HG03460 (cell line): Measurements from ENCODE around the gene OR2B2.

Experiments
- ATAC-seq: cut with Tn5 transposase; IDR thresholded peaks from one replicate; pipeline ENCODE4 v1.9.1; 2021; ENCODE audit not compliant: unreplicated experiment

OR2B2 gene

GRCh38 chr6:27893836-27894807 lies 18.1 kb downstream of the OR2B2 start:
- ATAC-seq = no peak

DNA sequence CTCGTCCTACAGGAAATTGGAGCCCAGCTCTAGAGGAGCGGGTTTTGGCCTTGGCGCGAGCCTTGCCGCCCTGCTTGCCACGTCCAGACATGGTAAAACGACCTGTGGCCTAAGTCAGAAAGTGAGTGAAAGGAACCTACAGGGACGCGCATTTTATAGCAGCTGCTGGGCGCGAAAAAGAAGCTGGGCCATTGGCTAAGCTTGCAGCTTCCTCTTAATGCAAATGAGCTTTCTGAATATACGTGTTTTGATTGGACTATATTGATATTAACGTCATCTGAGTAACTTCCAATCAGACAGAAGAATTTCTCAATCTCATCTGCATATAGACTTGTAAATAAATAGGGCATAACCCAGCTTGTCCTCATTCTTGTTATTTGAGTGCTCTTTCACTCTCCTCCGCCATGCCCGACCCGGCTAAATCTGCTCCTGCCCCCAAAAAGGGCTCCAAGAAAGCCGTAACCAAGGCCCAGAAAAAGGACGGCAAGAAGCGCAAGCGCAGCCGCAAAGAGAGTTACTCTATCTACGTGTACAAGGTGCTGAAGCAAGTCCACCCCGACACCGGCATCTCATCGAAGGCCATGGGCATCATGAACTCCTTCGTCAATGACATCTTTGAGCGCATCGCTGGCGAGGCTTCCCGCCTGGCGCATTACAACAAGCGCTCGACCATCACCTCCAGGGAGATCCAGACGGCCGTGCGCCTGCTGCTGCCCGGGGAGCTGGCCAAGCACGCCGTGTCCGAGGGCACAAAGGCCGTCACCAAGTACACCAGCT lies 18.9 kb downstream of the OR2B2 start:
- peak; percentile 45 for ATAC-seq

DNA sequence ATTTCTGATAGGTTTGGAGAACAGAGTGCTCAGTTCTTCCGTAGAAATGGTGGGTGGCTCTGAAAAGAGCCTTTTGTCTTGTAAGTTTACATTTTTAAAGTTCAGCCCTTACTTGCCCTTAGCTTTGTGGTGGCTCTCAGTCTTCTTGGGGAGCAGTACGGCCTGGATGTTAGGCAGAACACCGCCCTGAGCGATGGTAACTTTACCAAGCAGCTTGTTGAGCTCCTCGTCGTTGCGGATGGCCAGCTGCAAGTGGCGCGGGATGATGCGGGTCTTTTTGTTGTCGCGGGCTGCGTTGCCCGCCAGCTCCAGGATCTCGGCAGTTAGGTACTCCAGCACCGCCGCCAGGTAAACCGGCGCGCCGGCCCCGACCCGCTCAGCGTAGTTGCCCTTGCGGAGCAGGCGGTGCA lies 19.5 kb downstream of the OR2B2 start:
- ATAC-seq = no peak

- ATAC-seq = no peak
Observed at GRCh38 chr6:27891320-27891875, 20.8 kb downstream of the OR2B2 start.

DNA sequence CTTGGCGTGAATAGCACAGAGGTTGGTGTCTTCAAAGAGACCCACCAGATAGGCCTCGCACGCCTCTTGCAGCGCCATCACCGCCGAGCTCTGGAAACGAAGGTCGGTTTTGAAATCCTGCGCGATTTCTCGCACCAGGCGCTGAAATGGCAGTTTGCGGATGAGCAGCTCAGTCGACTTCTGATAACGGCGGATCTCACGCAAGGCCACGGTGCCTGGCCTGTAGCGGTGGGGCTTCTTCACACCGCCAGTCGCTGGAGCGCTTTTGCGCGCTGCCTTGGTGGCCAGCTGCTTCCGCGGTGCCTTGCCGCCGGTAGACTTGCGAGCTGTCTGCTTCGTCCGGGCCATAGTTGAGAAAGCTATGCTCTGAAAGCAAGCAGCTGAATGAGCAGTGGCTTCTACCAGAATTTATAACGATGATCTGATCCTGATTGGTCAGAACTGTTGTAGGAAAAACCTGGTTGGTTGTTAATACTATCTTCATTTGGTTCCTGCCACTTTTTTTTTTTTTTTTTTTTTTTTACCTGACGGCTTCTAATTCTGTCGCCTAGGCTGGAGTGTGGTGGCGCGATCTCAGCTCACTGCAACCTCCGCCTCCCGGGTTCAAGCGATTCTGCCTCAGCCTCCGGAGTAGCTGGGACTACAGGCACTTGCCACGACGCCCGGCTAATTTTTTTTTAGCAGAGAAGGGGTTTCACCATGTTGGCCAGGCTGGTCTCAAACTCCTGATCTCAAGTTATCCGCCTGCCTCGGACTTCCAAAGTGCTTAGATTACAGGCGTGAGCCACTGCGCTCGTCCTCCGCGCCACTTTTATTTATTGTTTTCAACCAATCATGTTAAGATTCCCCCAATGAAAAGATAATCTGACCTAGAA lies 21.5 kb downstream of the OR2B2 start:
- ATAC-seq = peak; percentile 47

DNA sequence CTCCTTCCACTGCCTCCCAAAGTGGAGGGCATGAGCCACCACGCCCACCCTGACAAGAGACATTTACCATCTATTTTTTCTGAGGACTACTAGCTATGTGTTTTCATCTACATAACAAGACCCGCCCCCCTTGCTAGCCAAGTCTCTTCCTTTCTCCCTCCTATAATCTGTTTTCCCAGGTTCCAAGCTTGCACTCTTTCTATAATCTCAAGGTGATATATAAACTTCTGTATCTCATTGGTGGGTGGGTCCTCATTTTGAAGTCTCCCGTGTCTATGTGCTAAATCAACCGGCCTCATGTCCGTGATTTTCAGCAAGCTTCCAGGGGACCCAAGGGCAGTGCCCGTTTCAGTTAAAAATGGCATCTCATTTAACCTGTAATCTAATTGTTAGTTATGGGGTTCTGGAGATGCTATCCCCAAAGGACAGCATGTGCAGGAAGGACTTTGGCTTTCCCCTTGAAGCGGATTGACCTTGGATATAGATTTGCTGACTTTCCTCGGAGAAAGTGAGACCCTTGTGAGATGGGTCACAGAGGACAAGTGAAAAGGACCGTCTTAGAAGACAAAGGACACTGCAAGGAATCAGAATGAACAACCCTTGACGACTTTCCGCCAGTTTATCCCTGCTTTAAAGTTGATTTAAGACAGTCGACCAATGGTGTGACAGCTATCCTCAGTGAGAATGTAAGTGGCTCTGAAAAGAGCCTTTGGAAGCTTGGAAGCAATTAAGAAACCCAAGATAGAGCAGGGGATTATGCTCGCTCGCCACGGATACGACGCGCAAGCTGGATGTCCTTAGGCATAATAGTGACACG lies 22.4 kb downstream of the OR2B2 start:
- no peak for ATAC-seq

- no peak for ATAC-seq
Observed at GRCh38 chr6:27889275-27889627, 22.9 kb downstream of the OR2B2 start.

DNA sequence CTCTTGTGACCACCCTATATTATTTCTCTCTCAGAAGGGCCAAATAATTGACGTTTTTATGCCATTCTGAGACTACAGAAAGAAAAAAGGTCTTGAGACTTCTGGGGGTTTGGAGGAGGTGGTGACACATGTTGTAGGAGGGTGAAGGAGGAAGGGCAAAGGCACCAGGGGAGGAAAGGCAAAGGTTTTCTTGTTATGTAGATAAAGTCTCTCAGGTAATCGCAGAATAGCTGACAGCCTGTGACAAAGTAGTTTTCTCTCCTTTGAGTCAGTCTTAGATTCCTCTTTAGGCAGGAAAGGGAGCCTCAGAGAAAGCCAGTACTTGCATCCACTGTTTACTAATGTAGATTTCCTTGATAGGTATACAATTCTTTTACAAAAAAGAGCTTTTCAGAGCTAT lies 23.6 kb downstream of the OR2B2 start:
- no peak for ATAC-seq

GRCh38 chr6:27886073-27886472 lies 26.1 kb downstream of the OR2B2 start:
- ATAC-seq = no peak

DNA sequence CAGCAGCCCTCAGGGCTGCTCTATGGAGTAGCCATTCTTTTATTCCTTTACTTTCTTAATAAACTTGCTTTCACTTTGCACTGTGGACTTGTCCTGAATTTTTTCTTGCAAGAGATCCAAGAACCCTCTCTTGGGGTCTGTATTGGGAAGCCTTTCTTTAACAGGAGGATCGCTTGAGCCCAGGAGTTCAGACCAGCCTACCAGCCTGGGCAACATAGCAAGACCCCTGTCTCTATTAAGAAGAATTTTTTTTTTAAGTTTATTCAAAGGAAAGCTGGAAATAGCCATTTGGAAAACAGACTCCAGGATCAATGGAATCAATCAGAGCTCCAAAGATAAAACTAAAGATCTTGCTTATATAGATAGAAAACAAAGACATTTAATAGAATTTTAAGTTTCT lies 29.1 kb downstream of the OR2B2 start:
- ATAC-seq = no peak

- ATAC-seq = no peak
Observed at GRCh38 chr6:27882624-27883023, 29.6 kb downstream of the OR2B2 start.

GRCh38 chr6:27879837-27880236 lies 32.4 kb downstream of the OR2B2 start:
- ATAC-seq = no peak

- no peak for ATAC-seq
Observed at GRCh38 chr6:27874016-27874415, 38.2 kb downstream of the OR2B2 start.

DNA sequence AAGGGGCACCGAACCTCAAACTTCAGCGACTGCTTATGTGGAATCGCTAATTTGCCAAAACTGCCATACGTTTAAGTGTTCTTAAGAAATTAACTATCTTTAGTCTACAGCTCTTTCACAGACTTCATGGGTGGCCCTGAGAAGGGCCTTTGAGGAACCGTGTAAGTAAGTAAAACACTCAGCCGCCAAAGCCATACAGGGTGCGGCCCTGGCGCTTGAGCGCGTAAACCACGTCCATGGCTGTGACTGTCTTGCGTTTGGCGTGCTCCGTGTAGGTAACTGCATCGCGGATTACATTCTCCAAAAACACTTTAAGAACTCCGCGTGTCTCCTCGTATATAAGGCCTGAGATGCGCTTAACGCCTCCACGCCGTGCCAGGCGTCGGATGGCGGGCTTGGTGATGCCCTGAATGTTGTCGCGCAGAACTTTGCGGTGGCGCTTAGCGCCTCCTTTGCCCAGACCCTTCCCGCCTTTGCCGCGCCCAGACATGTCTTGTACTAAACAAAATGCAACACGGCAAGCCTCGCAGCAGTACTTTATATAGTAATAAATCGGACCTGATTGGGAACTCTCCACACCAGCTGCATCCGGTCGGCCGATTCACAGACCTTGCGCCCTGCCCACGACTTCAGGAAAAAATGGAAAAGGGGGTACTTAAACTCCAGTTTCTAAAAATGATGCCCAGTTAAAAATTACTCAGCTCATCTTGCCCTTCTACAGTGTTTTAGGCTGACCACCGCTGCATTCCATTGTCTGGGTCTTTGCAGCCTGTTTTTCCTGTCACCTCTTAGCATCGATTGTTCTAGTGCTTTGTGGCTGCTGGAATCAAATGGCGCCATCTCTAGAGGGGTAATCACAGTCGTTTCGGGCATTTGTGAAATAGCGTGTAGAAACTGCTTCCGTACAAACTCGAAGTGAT lies 38.9 kb downstream of the OR2B2 start:
- peak; percentile 35 for ATAC-seq

DNA sequence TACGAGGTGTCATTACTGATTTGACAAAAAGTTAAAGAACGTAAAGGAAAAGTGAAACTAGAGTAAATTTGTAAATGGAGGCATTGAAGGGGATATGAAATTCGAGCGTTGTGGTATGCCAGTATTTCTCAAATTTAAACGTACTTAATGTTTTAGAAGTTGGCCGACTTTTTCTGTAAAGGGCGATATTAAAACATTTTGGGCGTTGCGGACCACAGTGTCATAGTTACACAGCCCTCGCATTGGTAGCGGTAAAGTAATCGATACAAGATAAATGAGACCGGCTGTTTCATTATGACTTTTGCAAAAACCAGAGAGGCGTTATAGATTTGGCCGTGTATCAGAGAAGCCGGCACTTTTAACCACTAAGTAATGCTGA lies 39.6 kb downstream of the OR2B2 start:
- peak; percentile 27 for ATAC-seq

DNA sequence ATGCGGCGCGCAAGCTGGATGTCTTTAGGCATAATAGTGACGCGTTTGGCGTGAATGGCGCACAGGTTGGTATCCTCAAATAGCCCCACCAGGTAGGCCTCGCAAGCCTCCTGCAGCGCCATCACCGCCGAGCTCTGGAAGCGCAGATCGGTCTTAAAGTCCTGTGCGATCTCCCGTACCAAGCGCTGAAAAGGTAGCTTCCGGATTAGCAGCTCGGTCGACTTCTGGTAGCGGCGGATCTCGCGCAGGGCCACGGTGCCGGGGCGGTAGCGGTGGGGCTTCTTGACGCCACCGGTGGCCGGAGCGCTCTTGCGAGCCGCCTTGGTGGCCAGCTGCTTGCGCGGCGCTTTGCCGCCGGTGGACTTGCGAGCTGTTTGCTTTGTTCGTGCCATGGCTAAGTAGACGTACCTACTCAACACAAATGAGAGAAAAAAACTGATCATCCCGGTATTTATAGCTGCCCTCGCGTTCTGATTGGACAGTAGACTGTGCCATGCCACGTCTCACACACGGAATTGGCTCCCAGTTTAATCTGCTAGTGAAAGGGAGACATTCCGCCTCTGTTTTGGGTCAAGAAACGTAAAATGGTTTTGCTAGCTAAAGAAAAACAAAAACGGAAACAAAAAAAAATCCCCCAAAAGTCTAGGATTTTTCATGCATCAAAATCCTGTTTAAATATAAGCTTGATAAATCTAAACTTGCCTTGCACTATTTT lies 40.1 kb downstream of the OR2B2 start:
- ATAC-seq = peak; percentile 53

GRCh38 chr6:27870291-27870870 lies 41.8 kb downstream of the OR2B2 start:
- ATAC-seq = no peak

- ATAC-seq = no peak
Observed at GRCh38 chr6:27868311-27868710, 43.9 kb downstream of the OR2B2 start.
